ENCODE measurements around the gene ELOA. TPM values are rescaled to one million over a fixed set of nuclear protein-coding genes. Genes with fewer than 3 reads are reported as not detected.
A peak's percentile ranks its signal among the peaks of the same experiment; 100 is the strongest.
"Not testable (repeated sequence)": the region's sequence is repeated elsewhere in the genome, so short reads cannot be mapped to it uniquely, and the experiment has no call there.

The ELOA gene
- polyA plus RNA-seq, 1 experiment: 21.5 TPM

GRCh38 chr1:23774174-23774880, 31.1 kb downstream of the ELOA start:
- CTCF ChIA-PET: interaction anchor here (0.6 to 6.0 kb wide), 5 partner anchors 14 to 187 kb away, joined by 3 to 23 read pairs (median 4); no protein-coding TSS in a partner anchor
- Histone ChIP-seq H3K27me3 (ENCODE audit: control insufficient read depth, insufficient read depth, low read length) (no peaks in the 10 kb centered on the region), H3K4me3 (ENCODE audit: low read depth, low read length) (no peak overlapping the region), H3K36me3 (ENCODE audit: control insufficient read depth, insufficient read depth, low read length) (no peaks in the 10 kb centered on the region; the same call in 1 of the 2 replicates)
- TF ChIP-seq CTCF (IDR thresholded peaks at IDR 0.05; ENCODE audit: insufficient read depth, low read depth, low read length): no peak
- no peak for DNase-seq (ENCODE audit: low read depth)
- POLR2A ChIA-PET: no interaction called here

- no peak for DNase-seq (ENCODE audit: low read depth)
- Histone ChIP-seq H3K27me3 (ENCODE audit: control insufficient read depth, insufficient read depth, low read length) (no peaks in the 10 kb centered on the region), H3K4me3 (ENCODE audit: low read depth, low read length) (no peak overlapping the region), H3K36me3 (ENCODE audit: control insufficient read depth, insufficient read depth, low read length) (peaks cover 1% of the 10 kb centered on the region)
- ChIA-PET CTCF (interaction anchor here (1.3 to 6.0 kb wide), 3 partner anchors 11 to 141 kb away, joined by 3 to 23 read pairs (median 7); no protein-coding TSS in a partner anchor), POLR2A (no interaction called here)
- no peak for TF ChIP-seq CTCF (IDR thresholded peaks at IDR 0.05; ENCODE audit: insufficient read depth, low read depth, low read length)
Measured at GRCh38 chr1:23776217-23776616, 32.9 kb downstream of the ELOA start.

GRCh38 chr1:23777979-23778814, 34.9 kb downstream of the ELOA start, which contains the start of gene PITHD1:
Gene PITHD1 (plus strand): TSS chr1:23778418. CDS start chr1:23778516, 98 bp downstream.
- TF ChIP-seq CTCF (IDR thresholded peaks at IDR 0.05; ENCODE audit: insufficient read depth, low read depth, low read length): no peak
- Histone ChIP-seq H3K4me3 (ENCODE audit: low read depth, low read length) (peak within 1 kb of the TSS; percentile 69), H3K36me3 (ENCODE audit: control insufficient read depth, insufficient read depth, low read length) (peaks cover 1% of the 10 kb centered on the region; the same call in 1 of the 2 replicates), H3K27me3 (ENCODE audit: control insufficient read depth, insufficient read depth, low read length) (no peaks in the 10 kb centered on the region)
- peak; percentile 29 for DNase-seq (ENCODE audit: low read depth)
- CTCF ChIA-PET: interaction anchor here (0.8 to 6.0 kb wide), 6 partner anchors 13 to 421 kb away, joined by 3 to 23 read pairs (median 4); partner anchors contain the start of gene LYPLA2
- POLR2A ChIA-PET: interaction anchor here (0.6 to 1.0 kb wide), 5 partner anchors 13 to 190 kb away, joined by 3 to 16 read pairs (median 5); no protein-coding TSS in a partner anchor

- H3K27me3 ChIP-seq (ENCODE audit: control insufficient read depth, insufficient read depth, low read length): no peaks in the 10 kb centered on the region
- H3K4me3 ChIP-seq (ENCODE audit: low read depth, low read length): no peak overlapping the region
- ChIA-PET POLR2A (no interaction called here), CTCF (interaction anchor here (0.6 to 3.4 kb wide), 6 partner anchors 9 to 32 kb away, joined by 3 to 15 read pairs (median 4); partner anchors contain the start of genes GALE and LYPLA2)
- no peak for TF ChIP-seq CTCF (IDR thresholded peaks at IDR 0.05; ENCODE audit: insufficient read depth, low read depth, low read length)
- DNase-seq (ENCODE audit: low read depth): no peak
- H3K36me3 ChIP-seq (ENCODE audit: control insufficient read depth, insufficient read depth, low read length): peaks cover 1% of the 10 kb centered on the region; the same call in 1 of the 2 replicates
Measured at GRCh38 chr1:23779826-23780371, 36.6 kb downstream of the ELOA start.

GRCh38 chr1:23783141-23783540, 39.9 kb downstream of the ELOA start:
- DNase-seq (ENCODE audit: low read depth); POLR2A ChIA-PET; H3K27me3 ChIP-seq (ENCODE audit: control insufficient read depth, insufficient read depth, low read length); H3K4me3 ChIP-seq (ENCODE audit: low read depth, low read length): not testable (repeated sequence)
- CTCF ChIA-PET: interaction anchor here (3.4 kb wide), 1 partner anchor 12 kb away, joined by 15 read pairs; no protein-coding TSS in a partner anchor
- H3K36me3 ChIP-seq (ENCODE audit: control insufficient read depth, insufficient read depth, low read length): peaks cover 13% of the 10 kb centered on the region

All from BJ (cell line).